Measurements from ENCODE around the gene CAMP.

Gene CAMP

GRCh38 chr3:48196611-48197010 lies 26.7 kb upstream of the CAMP start:
- no peak for TF ChIP-seq ZC3H10 (CRISPR knock-in tag; IDR thresholded peaks at IDR 0.05)
- no peak for TF ChIP-seq PPARA (CRISPR knock-in tag; IDR thresholded peaks at IDR 0.05; ENCODE audit: borderline replicate concordance)
- TF ChIP-seq GLIS3 (CRISPR knock-in tag; IDR thresholded peaks at IDR 0.05): no peak
- TF ChIP-seq ESRRG (CRISPR knock-in tag; IDR thresholded peaks at IDR 0.05): no peak
- no peak for TF ChIP-seq CSRNP3 (CRISPR knock-in tag; IDR thresholded peaks at IDR 0.05)
- TF ChIP-seq ZNF70 (CRISPR knock-in tag; IDR thresholded peaks at IDR 0.05): no peak
- no peak for TF ChIP-seq SNAI2 (CRISPR knock-in tag; IDR thresholded peaks at IDR 0.05)
- TF ChIP-seq ZNF565 (CRISPR knock-in tag; conservative IDR thresholded peaks at IDR 0.05; ENCODE audit: low read depth): no peak
- TF ChIP-seq CSDC2 (CRISPR knock-in tag; IDR thresholded peaks at IDR 0.05): no peak
- no peak for ATAC-seq

GRCh38 chr3:48199117-48199516 lies 24.2 kb upstream of the CAMP start:
- TF ChIP-seq ZFP3 (CRISPR knock-in tag; IDR thresholded peaks at IDR 0.05): no peak
- no peak for TF ChIP-seq ZNF565 (CRISPR knock-in tag; conservative IDR thresholded peaks at IDR 0.05; ENCODE audit: low read depth)
- no peak for TF ChIP-seq RARB (CRISPR knock-in tag; IDR thresholded peaks at IDR 0.05)
- no peak for ATAC-seq

GRCh38 chr3:48202632-48203031 lies 20.7 kb upstream of the CAMP start:
- ATAC-seq: no peak
- TF ChIP-seq ZFP3 (CRISPR knock-in tag; IDR thresholded peaks at IDR 0.05) (no peak), TSHZ2 (CRISPR knock-in tag; IDR thresholded peaks at IDR 0.05) (no peak), RARB (CRISPR knock-in tag; IDR thresholded peaks at IDR 0.05) (no peak), PATZ1 (CRISPR knock-in tag; IDR thresholded peaks at IDR 0.05; ENCODE audit: borderline replicate concordance) (no peak), ZNF8 (CRISPR knock-in tag; IDR thresholded peaks at IDR 0.05) (no peak), ZC3H10 (CRISPR knock-in tag; IDR thresholded peaks at IDR 0.05) (no peak), ARNTL (CRISPR knock-in tag; IDR thresholded peaks at IDR 0.05; ENCODE audit: borderline replicate concordance, low read depth) (no peak), POU6F1 (CRISPR knock-in tag; IDR thresholded peaks at IDR 0.05; ENCODE audit: borderline replicate concordance, low read depth) (no peak), TCF4 (CRISPR knock-in tag; IDR thresholded peaks at IDR 0.05; ENCODE audit: borderline replicate concordance) (no peak), ISL1 (CRISPR knock-in tag; IDR thresholded peaks at IDR 0.05) (no peak), SNAI2 (CRISPR knock-in tag; IDR thresholded peaks at IDR 0.05) (no peak), ZNF70 (CRISPR knock-in tag; IDR thresholded peaks at IDR 0.05) (no peak), ZNF565 (CRISPR knock-in tag; conservative IDR thresholded peaks at IDR 0.05; ENCODE audit: low read depth) (no peak), PPARA (CRISPR knock-in tag; IDR thresholded peaks at IDR 0.05; ENCODE audit: borderline replicate concordance) (no peak), BACH2 (CRISPR knock-in tag; IDR thresholded peaks at IDR 0.05; ENCODE audit: borderline replicate concordance) (no peak)

- TF ChIP-seq PPARA (CRISPR knock-in tag; IDR thresholded peaks at IDR 0.05; ENCODE audit: borderline replicate concordance): no peak
- no peak for TF ChIP-seq PATZ1 (CRISPR knock-in tag; IDR thresholded peaks at IDR 0.05; ENCODE audit: borderline replicate concordance)
- ATAC-seq: no peak
These were observed 15.2 kb upstream of the CAMP start for GRCh38 chr3:48208076-48208475.
